ENCODE results near the gene SPHK2.
A peak's percentile ranks its signal among the peaks of the same experiment; 100 is the strongest.
"Not testable (repeated sequence)": the region's sequence is repeated elsewhere in the genome, so short reads cannot be mapped to it uniquely, and the experiment has no call there.

Gene SPHK2

DNA sequence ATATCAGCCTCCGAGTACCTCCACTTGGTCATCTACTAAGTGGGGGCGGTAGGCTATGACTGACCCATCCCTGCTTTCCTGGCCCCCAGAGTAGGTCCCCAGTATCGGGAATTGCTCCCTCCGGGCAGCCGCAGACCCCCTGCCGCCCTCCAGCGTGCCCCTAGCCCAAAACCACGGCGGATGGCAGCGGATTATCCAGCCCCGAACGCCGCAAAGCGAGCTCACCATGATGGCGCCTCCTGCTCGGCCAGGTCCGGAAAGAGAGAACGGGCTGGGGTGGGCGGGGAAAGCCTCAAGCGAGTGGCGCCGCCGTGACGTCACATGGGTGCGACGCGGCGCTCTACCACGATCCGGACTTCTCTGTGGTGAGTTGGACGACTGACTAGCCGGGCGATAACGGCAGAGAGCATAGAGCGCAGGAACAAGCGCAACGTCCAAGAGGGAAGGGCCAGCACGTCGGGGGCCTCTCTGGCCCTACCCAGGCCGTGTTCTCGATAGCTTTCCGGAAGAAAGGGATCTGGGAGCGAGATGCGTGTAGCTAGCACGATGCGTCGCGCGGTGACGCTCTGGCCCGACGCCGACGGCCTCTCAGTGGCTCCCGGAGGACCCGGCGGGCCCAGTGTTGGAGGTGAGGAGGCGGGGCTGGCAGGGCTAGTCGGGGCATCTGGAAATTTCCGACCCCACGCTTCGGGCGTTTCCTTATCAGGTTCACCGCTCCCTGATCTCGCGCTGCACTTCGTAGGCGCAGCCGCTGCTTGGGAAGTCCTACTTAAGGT, at the start of gene SPHK2, which contains the start of gene RPL18:
Gene SPHK2 (plus strand): TSS at position 591 of the 776 bp plus-strand sequence. CDS start 1,009 bp downstream, outside the sequence.
Gene RPL18 (minus strand): TSS at position 263 of the 776 bp plus-strand sequence. CDS start 35 bp downstream, at position 228.
- DNase-seq (ENCODE audit: low read depth), result peak; percentile 91

- DNase-seq (ENCODE audit: low read depth), result no peak
These were observed 49.5 kb upstream of the SPHK2 start for GRCh38 chr19:48569814-48570213.

- no peak for DNase-seq (ENCODE audit: low read depth)
These were observed 47.7 kb upstream of the SPHK2 start for GRCh38 chr19:48571378-48572162.

DNA sequence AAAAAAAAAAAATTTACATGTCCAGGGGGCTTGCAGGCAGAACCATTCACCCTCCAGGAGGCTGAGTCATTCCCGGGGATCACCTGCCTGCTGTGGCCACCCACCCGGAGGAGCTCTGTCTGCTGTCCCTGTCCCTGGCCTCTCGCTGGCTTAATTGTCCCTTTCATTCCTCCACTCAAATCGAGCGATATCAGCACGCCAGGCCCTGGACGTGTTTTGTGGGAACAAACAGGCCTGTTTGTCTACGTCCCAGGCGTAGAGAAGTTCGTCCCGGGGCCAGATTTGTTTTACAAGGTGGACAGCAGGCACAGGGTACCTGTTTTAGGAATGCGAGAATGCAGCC, 46.2 kb upstream of the SPHK2 start:
- no peak for DNase-seq (ENCODE audit: low read depth)

- no peak for DNase-seq (ENCODE audit: low read depth)
These were observed 43.2 kb upstream of the SPHK2 start for GRCh38 chr19:48575931-48576622.

GRCh38 chr19:48577908-48578307, 41.4 kb upstream of the SPHK2 start:
- DNase-seq (ENCODE audit: low read depth), result not testable (repeated sequence)

DNA sequence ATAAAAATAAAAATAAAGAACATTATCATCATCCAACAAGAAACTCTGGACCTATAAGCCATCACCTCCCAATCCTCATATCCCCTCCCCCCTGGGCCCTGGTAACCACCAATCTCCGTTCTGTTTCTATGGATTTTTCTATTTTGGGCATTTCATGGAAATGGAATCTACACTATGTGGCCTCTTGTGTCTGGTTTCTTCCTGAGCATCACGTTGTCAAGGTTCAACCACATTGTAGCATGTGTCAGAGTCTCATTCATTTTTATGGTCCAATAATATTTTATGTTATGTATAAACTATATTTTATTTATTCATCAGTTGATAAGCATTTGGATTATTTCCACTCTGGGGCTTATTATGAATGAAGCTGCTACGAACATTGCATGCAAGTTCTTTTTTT, 40.4 kb upstream of the SPHK2 start:
- no peak for DNase-seq (ENCODE audit: low read depth)

DNA sequence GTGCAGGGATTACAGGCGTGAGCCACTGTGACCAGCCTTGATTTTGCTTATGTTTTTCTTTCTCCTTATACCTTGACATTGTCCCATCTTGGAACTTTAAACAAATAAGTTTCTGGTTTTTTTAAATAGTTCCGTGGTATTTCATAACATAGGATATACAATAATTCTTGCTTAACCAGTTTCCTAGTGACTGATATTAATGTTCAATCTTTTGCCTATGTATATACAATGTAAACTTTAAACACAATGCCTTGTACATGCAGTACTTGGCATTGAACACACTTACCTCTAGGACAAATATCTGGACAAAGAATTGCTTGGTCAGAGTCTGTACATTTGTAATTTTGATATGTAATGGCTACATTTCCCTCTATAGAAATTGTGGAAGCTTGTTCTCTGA, 37.1 kb upstream of the SPHK2 start:
- DNase-seq (ENCODE audit: low read depth), result no peak

DNA sequence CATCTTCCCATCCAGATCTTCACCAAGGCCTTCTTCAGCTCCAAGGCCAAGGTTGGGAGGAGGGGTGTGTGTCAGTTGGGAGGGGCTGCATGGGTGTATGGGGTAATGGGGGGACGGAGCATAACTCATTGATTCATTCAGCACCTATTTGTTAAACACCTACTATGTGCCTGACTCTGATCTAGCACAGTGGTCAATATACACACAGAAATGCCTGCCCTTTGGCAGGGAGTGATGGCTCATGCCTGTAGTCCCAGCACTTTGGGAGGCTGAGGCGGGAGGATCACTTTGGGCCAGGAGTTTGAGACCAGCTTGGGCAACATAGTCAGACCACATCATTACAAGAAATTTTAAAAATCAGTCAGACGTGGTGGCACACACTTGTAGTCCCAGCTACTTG, 31.9 kb upstream of the SPHK2 start:
- no peak for DNase-seq (ENCODE audit: low read depth)

GRCh38 chr19:48588670-48589401, 30.5 kb upstream of the SPHK2 start:
- DNase-seq (ENCODE audit: low read depth), result peak; percentile 79

DNA sequence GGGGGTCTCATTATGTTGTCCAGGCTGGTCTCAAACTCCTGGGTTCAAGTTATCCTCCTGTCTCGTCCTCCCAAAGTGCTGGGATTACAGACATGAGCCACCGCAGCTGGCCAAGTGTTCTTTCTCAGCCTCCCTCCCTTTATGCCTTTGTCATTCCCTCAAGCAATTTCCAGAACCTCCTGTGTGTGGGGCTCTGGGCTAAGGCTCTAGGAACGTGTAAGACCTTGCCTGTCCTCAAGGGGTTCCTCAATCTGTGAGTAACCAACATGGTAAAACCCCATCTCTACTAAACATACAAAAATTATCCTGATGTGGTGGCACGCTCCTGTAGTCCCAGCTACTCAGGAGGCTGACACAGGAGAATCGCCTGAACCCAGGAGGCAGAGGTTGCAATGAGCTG, 28.3 kb upstream of the SPHK2 start:
- no peak for DNase-seq (ENCODE audit: low read depth)

DNA sequence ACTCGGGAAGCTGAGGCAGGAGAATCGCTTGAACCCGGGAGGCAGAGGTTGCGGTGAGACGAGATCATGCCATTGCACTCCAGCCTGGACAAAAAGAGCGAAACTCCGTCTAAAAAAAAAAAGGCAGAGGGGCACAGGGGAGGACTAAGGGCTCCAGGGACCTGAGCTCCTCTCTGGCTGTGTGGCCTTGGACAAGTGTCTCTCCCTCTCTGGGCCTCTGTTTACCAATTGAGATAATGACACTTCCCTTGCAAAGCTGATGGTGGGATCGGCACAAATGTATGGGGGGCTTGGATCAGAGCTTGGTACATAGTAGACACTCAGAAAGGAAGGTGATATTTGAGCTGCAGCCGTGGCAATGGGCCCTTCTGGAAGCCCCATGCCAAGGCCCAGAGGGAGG, 24.1 kb upstream of the SPHK2 start:
- DNase-seq (ENCODE audit: low read depth), result no peak

- no peak for DNase-seq (ENCODE audit: low read depth)
These were observed 23.5 kb upstream of the SPHK2 start for GRCh38 chr19:48595833-48596232.

GRCh38 chr19:48596237-48596636, 23.1 kb upstream of the SPHK2 start:
- DNase-seq (ENCODE audit: low read depth), result no peak

DNA sequence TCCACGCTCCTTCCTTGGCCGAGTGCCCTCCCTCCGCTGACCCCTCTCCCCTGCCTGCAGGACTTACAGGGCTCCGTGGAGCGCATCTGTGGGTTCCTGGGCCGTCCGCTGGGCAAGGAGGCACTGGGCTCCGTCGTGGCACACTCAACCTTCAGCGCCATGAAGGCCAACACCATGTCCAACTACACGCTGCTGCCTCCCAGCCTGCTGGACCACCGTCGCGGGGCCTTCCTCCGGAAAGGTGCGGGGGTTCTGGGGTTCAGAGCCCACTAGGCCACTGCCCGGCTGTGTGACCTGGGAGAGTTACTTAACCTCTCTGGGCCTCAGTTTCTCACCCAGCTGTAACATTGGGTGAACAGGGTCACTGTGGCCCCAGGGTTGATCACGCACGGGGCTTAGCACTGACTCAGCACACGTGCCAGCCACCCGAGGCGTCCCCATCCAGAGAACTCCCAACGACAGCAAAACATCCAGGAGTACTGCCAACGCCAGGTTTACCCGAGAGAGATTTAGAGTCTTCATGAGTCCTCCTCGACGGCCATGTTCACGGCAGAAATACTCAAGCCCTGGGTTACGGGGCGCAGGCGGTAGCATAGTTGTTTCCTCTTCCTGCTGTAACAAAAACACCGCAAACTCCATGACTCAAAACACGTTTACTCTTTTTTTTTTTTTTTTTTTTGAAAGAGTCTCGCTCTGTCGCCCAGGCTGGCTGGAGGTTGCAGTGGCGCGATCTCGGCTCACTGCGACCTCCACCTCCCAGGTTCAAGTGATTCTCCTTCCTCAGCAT, 22.4 kb upstream of the SPHK2 start:
- no peak for DNase-seq (ENCODE audit: low read depth)

DNA sequence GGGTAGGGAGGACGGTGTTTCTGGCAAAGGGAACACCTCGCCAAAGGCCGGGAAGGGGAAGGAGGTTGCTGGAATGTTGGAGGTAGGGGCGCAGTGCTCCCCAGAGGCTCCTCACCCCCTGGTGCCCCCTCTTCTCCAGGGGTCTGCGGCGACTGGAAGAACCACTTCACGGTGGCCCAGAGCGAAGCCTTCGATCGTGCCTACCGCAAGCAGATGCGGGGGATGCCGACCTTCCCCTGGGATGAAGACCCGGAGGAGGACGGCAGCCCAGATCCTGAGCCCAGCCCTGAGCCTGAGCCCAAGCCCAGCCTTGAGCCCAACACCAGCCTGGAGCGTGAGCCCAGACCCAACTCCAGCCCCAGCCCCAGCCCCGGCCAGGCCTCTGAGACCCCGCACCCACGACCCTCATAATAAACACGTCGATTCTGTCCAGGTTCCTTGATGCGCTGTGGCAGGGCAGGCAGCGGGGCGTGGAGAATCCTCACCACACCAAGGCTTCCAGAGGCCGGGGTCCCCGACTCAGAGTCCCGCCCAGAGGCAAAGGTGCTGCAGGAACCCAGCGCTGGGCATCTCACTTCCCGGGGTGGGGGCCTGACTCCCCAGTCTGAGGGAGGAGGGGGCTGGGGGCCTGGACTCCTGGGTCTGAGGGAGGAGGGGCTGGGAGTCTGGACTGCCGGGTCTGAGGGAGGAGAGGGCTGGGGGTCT, 20.2 kb upstream of the SPHK2 start:
- no peak for DNase-seq (ENCODE audit: low read depth)

GRCh38 chr19:48600679-48601417, 18.5 kb upstream of the SPHK2 start:
- no peak for DNase-seq (ENCODE audit: low read depth)

DNA sequence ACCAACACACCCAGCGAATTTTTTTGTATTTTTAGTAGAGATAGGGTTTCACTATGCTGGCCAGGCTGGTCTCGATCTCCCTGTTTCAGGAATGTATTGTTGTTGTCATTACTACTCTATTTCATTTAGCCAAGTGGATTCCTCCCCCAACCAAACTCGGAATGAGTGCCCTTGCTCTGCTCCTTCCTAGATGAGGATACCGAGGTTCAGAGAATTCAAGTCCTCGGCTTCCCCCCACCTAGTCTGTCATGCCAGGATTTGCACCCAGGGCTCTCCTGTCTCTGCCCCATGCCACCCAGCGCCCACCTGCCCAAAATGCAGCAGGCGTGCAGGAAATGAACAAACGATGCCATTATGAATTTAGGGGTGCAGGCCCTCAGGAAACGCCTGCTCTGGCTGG, 16.3 kb upstream of the SPHK2 start:
- no peak for DNase-seq (ENCODE audit: low read depth)

DNA sequence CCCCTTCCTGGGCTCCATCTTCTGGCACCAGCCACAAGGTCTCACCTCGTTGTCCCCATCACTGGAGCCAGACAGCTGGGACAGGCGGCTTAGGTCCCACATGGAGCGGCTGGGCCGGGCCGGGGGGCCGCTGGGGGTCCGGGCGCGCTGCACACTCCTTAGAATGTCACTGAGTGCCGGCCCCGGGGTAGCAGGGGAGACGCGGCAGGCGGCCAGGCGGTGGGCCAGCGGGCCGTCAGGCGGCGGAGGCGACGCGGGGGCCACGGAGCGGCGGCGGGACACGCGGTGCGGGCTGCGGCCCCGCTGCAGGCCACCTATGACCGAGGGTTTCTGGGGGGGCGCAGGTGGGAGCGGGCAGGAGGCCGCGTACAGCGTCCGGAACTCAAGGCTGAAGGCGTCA, 15.9 kb upstream of the SPHK2 start:
- no peak for DNase-seq (ENCODE audit: low read depth)

GRCh38 chr19:48603850-48604249, 15.5 kb upstream of the SPHK2 start:
- DNase-seq (ENCODE audit: low read depth), result no peak

Measured in stimulated activated CD8-positive, alpha-beta memory T cell treated with anti-CD3 and anti-CD28 coated beads, Interleukin-15, amount 100 ng/mL, for 24 hours (primary cell).